SJCRH30 (cell line): Measurements from ENCODE around the gene PROCA1. TPM values are rescaled to one million over a fixed set of nuclear protein-coding genes. Genes with fewer than 3 reads are reported as not detected.
"Not testable (repeated sequence)": the region's sequence is repeated elsewhere in the genome, so short reads cannot be mapped to it uniquely, and the experiment has no call there.

Experiments used
- DNase-seq, 2 experiments: peaks; one replicate each; pipeline ENCODE4 v3.0.0-alpha.2; 2015 to 2020
- H3K27ac ChIP-seq: fragments of 250-450 bp; sonication (Bioruptor Pico); 2 replicates; pipeline ENCODE4 v1.5.1; 2020; ENCODE audit warnings: mild to moderate bottlenecking, moderate library complexity
- H3K27me3 ChIP-seq: fragments of 250-450 bp; sonication (Bioruptor Pico); 2 replicates; pipeline ENCODE4 v1.5.1; 2020; ENCODE audit warnings: mild to moderate bottlenecking, moderate library complexity
- H3K36me3 ChIP-seq: fragments of 250-450 bp; sonication (Bioruptor Pico); 2 replicates; pipeline ENCODE4 v1.5.1; 2020; ENCODE audit warnings: mild to moderate bottlenecking, moderate library complexity
- H3K4me1 ChIP-seq: fragments of 250-450 bp; sonication (Bioruptor Pico); 2 replicates; pipeline ENCODE4 v1.5.1; 2020; ENCODE audit warnings: mild to moderate bottlenecking, moderate library complexity
- H3K4me3 ChIP-seq: fragments of 250-450 bp; sonication (Bioruptor Pico); 2 replicates; pipeline ENCODE4 v1.5.1; 2020; ENCODE audit warnings: mild to moderate bottlenecking, moderate library complexity
- H3K9me3 ChIP-seq: fragments of 250-450 bp; sonication (Bioruptor Pico); replicated peaks from 2 replicates; pipeline ENCODE4 v1.5.1; 2020; ENCODE audit warnings: mild to moderate bottlenecking, moderate library complexity
- total RNA-seq: library from RNA; depleted of rRNA; stranded (reverse); fragments of >200 nt; shearing (Covaris generic); gene quantifications from 2 replicates; pipeline ENCODE4 v1.2.3, GENCODE V29; 2014

PROCA1 gene
- total RNA-seq, 1 experiment from 2014 or later: 7.0 TPM

DNA sequence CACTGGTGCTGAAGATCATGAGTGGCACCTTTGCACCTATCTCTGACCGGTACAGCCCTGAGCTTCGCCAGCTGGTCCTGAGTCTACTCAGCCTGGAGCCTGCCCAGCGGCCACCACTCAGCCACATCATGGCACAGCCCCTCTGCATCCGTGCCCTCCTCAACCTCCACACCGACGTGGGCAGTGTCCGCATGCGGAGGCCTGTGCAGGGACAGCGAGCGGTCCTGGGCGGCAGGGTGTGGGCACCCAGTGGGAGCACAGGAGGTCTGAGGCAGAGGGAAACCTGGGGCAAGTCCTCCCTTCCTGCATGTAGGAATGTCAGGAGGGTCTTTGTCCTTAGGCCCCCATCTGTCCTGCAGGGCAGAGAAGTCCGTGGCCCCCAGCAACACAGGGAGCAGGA lies 25.6 kb upstream of the PROCA1 start:
- Histone ChIP-seq H3K9me3 (no peaks in the 10 kb centered on the region), H3K4me3 (no peak overlapping the region), H3K4me1 (peaks cover 11% of the 10 kb centered on the region), H3K36me3 (no peaks in the 10 kb centered on the region), H3K27me3 (no peaks in the 10 kb centered on the region), H3K27ac (no peak overlapping the region)
- no peak for DNase-seq

DNA sequence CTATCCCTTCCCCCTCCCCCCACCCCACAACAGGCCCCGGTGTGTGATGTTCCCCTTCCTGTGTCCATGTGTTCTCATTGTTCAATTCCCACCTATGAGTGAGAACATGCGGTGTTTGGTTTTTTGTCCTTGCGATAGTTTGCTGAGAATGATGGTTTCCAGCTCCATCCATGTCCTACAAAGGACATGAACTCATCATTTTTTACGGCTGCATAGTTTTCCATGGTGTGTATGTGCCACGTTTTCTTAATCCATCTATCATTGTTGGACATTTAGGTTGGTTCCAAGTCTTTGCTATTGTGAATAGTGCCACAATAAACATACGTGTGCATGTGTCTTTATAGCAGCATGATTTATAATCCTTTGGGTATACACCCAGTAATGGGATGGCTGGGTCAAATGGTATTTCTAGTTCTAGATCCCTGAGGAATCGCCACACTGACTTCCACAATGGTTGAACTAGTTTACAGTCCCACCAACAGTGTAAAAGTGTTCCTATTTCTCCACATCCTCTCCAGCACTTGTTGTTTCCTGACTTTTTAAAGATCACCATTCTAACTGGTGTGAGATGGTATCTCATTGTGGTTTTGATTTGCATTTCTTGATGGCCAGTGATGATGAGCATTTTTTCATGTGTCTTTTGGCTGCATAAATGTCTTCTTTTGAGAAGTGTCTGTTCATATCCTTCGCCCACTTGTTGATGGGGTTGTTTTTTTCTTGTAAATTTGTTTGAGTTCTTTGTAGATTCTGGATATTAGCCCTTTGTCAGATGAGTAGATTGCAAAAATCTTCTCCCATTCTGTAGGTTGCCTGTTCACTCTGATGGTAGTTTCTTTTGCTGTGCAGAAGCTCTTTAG lies 24.5 kb upstream of the PROCA1 start:
- H3K27ac ChIP-seq, H3K4me3 ChIP-seq, H3K4me1 ChIP-seq, DNase-seq, H3K36me3 ChIP-seq, H3K27me3 ChIP-seq, H3K9me3 ChIP-seq: not testable (repeated sequence)

DNA sequence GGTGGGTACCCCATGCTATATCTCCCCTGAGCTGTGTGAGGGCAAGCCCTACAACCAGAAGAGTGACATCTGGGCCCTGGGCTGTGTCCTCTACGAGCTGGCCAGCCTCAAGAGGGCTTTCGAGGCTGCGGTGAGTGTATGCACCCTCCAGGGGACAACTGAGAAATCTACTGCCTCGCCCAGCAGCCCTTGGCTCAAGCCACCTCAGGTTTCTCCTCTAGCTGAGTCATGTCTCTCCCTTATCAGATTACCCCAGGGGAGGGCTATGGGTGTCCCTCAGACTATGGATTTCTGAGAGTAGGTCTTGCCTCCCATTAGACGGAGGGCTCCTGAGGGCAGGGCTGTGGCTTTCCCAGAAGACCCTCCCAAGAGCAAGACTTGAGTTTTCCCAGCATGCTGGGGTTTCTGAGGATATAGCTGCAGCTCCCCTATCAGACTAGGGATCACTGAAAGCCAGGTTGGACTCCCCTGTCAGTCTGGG lies 23.6 kb upstream of the PROCA1 start:
- Histone ChIP-seq H3K36me3 (no peaks in the 10 kb centered on the region), H3K9me3 (no peaks in the 10 kb centered on the region), H3K27ac (no peak overlapping the region), H3K27me3 (no peaks in the 10 kb centered on the region), H3K4me1 (no peaks in the 10 kb centered on the region), H3K4me3 (no peak overlapping the region)
- DNase-seq: no peak

DNA sequence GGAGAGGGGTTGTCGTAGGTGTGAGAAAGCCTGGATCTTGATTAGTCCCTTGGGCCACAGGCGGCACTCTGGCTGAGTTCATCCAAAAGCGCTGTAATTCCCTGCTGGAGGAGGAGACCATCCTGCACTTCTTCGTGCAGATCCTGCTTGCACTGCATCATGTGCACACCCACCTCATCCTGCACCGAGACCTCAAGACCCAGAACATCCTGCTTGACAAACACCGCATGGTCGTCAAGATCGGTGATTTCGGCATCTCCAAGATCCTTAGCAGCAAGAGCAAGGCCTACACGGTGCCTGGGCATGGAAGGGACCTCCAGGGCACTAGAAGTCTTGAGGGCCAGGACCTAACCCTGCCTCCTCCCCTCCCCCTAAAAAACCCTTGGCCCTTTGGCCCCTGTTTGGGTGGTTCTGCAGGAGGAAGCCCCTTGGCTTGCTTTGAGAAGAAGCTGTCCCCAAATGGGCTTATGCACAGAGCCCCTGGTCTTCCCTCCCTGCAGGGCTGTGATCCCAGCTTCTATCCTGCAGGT lies 23.1 kb upstream of the PROCA1 start:
- no peak overlapping the region for H3K4me3 ChIP-seq
- no peak overlapping the region for H3K27ac ChIP-seq
- H3K4me1 ChIP-seq: no peaks in the 10 kb centered on the region
- H3K9me3 ChIP-seq: no peaks in the 10 kb centered on the region
- no peaks in the 10 kb centered on the region for H3K36me3 ChIP-seq
- DNase-seq: no peak
- no peaks in the 10 kb centered on the region for H3K27me3 ChIP-seq

DNA sequence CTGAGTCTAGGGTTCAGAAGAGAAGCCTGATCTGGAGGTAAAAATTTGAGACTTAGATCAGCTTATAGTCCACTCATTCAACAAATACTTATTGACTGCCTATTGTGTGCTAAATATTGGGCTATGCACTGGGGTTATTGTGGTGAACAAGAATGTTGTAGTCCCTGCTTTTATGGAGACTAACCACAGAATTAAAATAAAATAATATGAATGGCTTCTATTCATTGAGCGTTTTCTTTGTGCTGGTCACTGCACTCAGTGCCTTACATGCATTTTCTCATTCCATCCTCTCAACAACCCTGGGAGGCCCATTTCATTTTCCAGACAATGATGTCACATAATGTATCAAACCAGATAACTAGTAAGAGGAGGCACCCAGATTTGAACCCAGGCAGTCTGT lies 21.7 kb upstream of the PROCA1 start:
- no peak overlapping the region for H3K27ac ChIP-seq
- no peaks in the 10 kb centered on the region for H3K9me3 ChIP-seq
- H3K4me3 ChIP-seq: no peak overlapping the region
- H3K4me1 ChIP-seq: no peaks in the 10 kb centered on the region
- DNase-seq: no peak
- H3K27me3 ChIP-seq: no peaks in the 10 kb centered on the region
- H3K36me3 ChIP-seq: no peaks in the 10 kb centered on the region

DNA sequence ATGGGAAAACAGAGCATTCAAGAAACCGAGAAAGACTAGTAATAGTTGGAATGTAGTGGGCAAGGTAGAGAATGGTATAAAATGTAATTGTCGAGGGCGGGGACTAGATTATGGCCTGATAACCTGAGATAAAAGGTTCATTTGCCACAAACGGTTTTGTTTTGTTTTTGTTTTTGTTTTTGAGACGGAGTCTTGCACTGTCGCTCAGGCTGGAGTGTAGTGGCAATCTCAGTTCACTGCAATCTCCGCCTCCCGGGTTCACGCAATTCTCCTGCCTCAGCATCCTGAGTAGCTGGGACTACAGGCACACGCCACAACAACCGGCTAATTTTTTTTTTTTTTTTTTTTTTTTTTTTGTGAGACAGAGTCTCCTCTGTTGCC lies 18.3 kb upstream of the PROCA1 start:
- Histone ChIP-seq H3K27me3 (no peaks in the 10 kb centered on the region), H3K4me1 (peaks cover 2% of the 10 kb centered on the region), H3K9me3 (no peaks in the 10 kb centered on the region), H3K4me3 (no peak overlapping the region), H3K36me3 (no peaks in the 10 kb centered on the region; the same call in 1 of the 2 replicates), H3K27ac (no peak overlapping the region)
- no peak for DNase-seq

DNA sequence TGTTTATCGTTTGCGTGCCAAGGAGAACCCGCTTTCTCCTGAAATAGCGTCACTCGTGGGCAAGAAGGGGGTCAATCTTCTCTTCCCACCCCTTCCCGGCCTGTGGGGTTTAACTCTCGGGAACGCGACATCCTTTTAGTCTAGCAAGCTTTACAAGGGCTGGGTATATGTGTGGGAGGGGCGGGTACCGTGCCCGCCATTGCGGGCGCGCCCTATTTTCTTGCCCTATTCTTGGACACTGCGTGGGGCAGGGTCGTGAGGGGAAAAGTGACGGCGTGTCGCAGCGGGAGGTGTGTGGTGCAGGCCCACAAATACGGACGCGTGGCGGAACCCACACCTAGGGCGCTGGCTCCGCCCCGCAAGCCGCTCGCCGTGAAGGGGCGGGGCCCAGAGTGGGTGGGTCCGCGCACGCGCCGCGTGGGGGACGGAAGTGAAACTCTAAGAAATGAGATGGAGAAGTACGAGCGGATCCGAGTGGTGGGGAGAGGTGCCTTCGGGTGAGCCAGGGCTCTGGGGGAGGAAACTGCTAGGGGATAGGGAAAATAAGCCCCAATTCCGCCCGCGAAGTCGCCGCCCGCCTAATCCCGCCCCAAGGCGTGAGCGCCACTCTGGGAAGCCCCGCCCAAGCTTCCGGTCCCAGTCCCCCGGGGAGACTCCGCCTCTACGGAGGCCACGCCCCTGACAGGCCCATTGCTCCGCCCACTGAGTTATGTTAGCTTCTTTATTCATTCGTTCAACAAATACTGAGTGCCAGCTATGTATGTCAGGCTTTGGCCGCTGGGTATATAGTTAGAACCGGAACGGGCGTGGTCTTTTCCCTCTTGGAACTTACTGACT lies 16.9 kb upstream of the PROCA1 start, which contains the start of gene NEK8:
Gene NEK8 (plus strand): TSS at position 425 of the 837 bp plus-strand sequence. CDS start 26 bp downstream, at position 451.
- Histone ChIP-seq H3K27ac (peak within 1 kb of the TSS; percentile 83), H3K4me1 (peaks cover 11% of the 10 kb centered on the region), H3K4me3 (peak within 1 kb of the TSS; percentile 80), H3K9me3 (no peaks in the 10 kb centered on the region), H3K36me3 (peaks cover 12% of the 10 kb centered on the region), H3K27me3 (no peaks in the 10 kb centered on the region)
- peak; percentile 96 to 98 for DNase-seq

DNA sequence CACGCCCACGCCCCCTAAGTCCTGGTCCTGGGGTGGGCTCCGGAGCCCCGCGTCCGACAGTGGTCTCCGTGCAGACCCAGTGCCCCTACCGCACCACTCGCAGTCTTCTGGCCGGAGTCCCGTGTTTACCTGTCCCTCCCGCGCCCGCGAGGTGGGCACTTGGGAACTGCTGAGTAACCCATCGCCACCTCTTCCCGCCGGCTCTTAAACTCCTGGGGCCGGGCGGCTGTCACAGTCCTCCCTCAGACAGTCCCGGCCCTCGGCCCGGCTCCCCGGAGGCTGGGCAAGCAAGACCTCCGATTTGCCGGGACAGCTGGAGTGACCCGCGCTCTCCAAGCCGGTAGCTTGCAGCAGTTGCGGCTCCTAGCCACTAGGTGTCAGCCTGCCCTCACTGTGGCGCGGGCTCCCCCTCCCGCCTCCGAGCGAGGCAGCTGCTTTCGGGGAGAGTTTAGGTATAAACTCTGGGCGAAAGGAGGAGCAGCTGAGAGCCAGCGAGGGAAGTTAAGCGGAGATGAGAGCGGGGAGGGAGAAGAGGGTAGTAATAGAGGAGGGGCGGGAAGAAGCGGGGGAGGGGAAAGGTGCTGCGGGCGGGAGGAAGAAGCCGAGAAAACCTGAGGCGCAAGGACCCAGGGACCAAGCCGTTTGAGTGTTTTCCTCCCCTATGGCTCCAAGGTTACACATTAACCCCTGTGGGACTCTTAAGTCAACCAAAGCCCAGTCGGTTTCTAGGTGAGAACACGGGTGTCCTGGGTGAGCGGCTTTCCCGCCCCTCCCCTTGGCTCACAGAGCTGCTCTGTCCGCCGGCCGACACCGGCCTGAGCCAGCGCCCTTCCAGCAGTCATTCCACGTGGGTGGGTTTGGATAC lies 15.2 kb upstream of the PROCA1 start:
- Histone ChIP-seq H3K4me1 (peaks cover 14% of the 10 kb centered on the region), H3K4me3 (peak overlapping the region; percentile 80), H3K36me3 (peaks cover 29% of the 10 kb centered on the region), H3K27ac (peak overlapping the region; percentile 83), H3K27me3 (no peaks in the 10 kb centered on the region), H3K9me3 (no peaks in the 10 kb centered on the region)
- peak; percentile 97 to 99 for DNase-seq

DNA sequence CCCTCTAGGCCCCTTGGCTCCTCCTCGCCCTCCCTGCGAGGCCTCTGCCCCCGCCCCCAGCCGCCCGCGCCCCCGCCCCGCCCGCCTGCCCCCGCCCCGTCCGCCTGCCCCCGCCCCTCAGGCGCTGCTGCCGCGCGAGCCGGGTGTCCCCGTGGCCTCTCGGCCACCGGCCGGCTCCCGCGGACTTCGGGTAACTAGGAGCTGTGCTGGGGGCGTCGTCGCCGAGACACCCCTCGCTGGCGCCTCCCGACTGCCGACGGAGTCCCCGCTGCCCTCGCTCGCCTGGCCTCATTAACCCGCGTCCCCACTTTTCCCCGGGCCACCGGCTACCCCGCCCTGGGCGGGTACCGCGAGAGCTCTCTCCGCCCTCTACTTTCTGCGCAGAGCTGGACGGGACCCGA lies 14.5 kb upstream of the PROCA1 start, which contains the start of gene TLCD1:
Gene TLCD1 (minus strand): TSS at position 8 of the 401 bp plus-strand sequence. CDS start 136 bp downstream, outside the sequence.
- peaks cover 20% of the 10 kb centered on the region for H3K4me1 ChIP-seq
- no peaks in the 10 kb centered on the region for H3K27me3 ChIP-seq
- peak; percentile 84 to 85 for DNase-seq
- peak within 1 kb of the TSS; percentile 83 for H3K27ac ChIP-seq
- H3K4me3 ChIP-seq: peak within 1 kb of the TSS; percentile 80
- no peaks in the 10 kb centered on the region for H3K9me3 ChIP-seq
- H3K36me3 ChIP-seq: peaks cover 35% of the 10 kb centered on the region

DNA sequence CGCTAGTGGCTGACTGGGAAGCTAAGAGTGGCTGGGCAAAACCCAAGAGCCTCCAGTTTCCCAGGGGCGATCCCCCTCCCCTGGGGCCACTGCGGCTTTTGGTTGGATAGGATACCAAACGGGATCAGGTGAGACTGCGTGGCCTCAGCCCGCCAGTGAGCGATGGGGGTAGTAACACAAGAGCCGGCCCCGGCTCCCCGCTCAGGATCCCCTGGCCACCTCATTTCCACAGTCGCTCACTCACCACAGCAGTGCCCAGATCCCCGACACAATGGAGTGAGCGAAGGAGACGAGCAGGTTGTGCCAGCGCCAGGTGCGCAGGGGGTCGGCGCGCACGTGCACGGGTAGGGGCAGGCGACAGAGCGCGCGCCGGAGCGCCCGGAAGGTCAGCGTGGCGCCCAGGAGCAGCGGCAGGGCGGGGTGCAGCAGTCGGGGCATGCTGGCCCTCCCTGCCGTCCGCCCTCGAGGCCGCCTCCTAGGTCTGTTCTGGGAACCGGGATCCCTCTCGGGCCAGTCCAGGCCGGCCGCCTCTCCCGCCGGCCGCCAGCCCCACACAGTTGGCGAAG lies 14.1 kb upstream of the PROCA1 start:
- Histone ChIP-seq H3K4me1 (peaks cover 20% of the 10 kb centered on the region), H3K36me3 (peaks cover 40% of the 10 kb centered on the region), H3K9me3 (no peaks in the 10 kb centered on the region), H3K27me3 (no peaks in the 10 kb centered on the region), H3K27ac (peak overlapping the region; percentile 61), H3K4me3 (peak overlapping the region; percentile 80)
- DNase-seq: peak; percentile 95

DNA sequence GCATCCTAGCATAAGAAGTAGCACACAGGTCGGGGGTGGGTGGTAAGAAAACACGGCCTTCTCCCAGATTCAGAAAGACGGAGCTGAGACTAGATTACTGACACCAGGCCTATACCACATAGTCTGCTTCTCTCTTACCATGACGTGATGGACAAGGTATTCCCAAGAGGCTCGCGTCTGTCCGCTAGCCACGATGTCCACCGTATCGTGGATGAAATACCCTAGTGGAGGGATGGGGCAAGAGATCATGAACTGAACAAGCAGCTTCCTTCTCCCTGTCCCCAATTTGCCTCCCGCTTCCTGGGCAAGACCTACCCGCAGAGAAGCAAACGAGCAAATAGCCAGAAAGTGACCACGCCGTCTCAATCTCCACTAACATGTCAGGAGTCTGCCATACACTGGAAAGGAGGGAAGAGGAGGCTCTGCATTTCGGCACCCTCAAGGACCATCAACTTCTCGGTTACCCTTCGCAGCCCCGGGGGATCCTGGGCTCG lies 13.5 kb upstream of the PROCA1 start:
- Histone ChIP-seq H3K4me1 (peaks cover 20% of the 10 kb centered on the region), H3K9me3 (no peaks in the 10 kb centered on the region), H3K27ac (peak overlapping the region; percentile 61), H3K36me3 (peaks cover 45% of the 10 kb centered on the region), H3K27me3 (no peaks in the 10 kb centered on the region), H3K4me3 (peak overlapping the region; percentile 80)
- DNase-seq: peak in 1 of 2 experiments; percentile 82

DNA sequence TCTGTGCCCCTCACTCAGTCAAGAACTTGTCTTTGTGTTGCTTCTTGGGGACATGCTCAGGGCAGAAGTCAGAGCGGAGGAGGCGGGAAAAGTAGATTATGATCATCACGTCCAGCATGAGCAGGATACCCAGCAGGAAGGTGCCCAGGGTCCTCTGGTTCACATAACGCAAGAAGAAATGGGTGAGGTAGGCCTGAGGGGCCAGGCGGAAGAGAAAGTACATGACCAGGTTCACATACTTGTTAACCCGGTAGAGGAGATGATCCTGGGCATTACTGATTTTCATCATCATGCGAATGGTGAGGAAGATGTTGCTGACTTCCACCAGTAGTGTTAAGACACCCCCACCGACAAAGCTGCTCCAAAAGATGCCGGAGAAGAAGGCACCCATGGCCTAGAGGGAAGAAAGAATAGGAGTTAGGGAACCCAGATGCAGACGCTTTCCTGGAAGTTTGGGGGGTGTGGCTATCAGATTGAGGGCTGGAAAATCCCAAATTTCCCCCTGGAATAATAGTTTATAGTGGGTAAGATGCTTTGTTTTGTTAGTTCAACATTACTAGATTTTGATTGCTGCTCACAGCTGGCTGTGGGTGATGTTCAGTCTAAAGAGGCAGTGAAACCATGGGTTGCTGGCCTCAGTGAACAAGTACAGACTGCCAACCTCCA lies 12.9 kb upstream of the PROCA1 start:
- Histone ChIP-seq H3K27ac (peak overlapping the region; percentile 61), H3K27me3 (no peaks in the 10 kb centered on the region)

DNA sequence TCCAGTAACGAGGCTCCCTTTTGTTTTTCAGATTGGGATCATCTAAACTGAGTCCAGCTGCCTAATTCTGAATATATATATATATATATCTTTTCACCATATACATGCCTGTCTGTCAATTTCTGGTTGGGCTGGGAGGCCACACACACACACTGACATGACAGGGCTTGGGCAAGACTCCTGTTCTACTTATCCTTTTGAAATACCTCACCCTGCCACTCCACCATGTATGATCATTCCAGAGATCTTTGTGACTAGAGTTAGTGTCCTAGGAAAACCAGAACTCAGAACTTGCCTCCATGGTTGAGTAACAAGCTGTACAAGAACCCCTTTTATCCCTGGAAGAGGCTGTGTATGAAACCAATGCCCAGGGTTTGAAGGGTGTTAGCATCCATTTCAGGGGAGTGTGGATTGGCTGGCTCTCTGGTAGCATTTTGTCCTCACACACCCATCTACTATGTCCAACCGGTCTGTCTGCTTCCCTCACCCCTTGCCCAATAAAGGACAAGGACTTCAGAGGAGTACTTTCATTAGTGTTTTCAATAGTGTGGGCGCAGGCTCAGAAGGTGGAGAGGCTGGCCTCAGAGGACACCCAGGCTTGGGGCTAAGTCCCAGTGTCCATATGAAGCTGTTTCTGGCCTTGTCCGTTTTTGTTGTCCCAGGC lies 12.3 kb upstream of the PROCA1 start:
- H3K9me3 ChIP-seq, H3K27me3 ChIP-seq, H3K4me3 ChIP-seq, H3K27ac ChIP-seq, DNase-seq: not testable (repeated sequence)
- Histone ChIP-seq H3K4me1 (peaks cover 20% of the 10 kb centered on the region), H3K36me3 (peaks cover 49% of the 10 kb centered on the region)

More for the DNA sequence above, 12.9 kb upstream of the PROCA1 start:
- DNase-seq: peak in 1 of 2 experiments; percentile 40
- Histone ChIP-seq H3K9me3 (no peaks in the 10 kb centered on the region), H3K4me3 (peak overlapping the region; percentile 80), H3K36me3 (peaks cover 49% of the 10 kb centered on the region), H3K4me1 (peaks cover 20% of the 10 kb centered on the region)
